GM23338 (cell line): Measurements from ENCODE around the gene RPL36A.
A peak's percentile ranks its signal among the peaks of the same experiment; 100 is the strongest.

Experiments used
- CREB1 ChIP-seq: fragments of 250-450 bp; sonication (Bioruptor Pico); IDR thresholded peaks from 2 replicates; pipeline ENCODE4 v1.5.0; 2020; ENCODE audit warnings: low read depth, mild to moderate bottlenecking, moderate library complexity
- CTCF ChIP-seq, 2 experiments: fragments of 200-600 bp in 1 of 2; sonication (generic) in 1 of 2; conservative IDR thresholded peaks; 2 replicates each; pipeline versions ENCODE4 v1.5.1 to v1.6.1; 2016 to 2017; ENCODE audit warnings: antibody characterized with exemption in 2 of 2, low read depth in 2 of 2, mild to moderate bottlenecking in 2 of 2, moderate library complexity in 1 of 2
- EZH2 ChIP-seq: fragments of 200-600 bp; sonication (generic); IDR thresholded peaks from one replicate; pipeline ENCODE4 v1.8.0; 2017; ENCODE audit warnings: antibody characterized with exemption, mild to moderate bottlenecking, low read depth; ENCODE audit not compliant: unreplicated experiment
- EZH2phosphoT487 ChIP-seq: fragments of 200-600 bp; sonication (generic); IDR thresholded peaks from one replicate; pipeline ENCODE4 v1.8.1; 2018; ENCODE audit warnings: antibody characterized with exemption; ENCODE audit not compliant: unreplicated experiment
- NANOG ChIP-seq: IDR thresholded peaks from 2 replicates; pipeline ENCODE4 v1.6.1; 2016; ENCODE audit warnings: antibody characterized with exemption, borderline replicate concordance
- POLR2AphosphoS5 ChIP-seq: IDR thresholded peaks from 2 replicates; pipeline ENCODE4 v1.6.1; 2016; ENCODE audit warnings: antibody characterized with exemption, low read depth
- STAT1 ChIP-seq: IDR thresholded peaks from one replicate; pipeline ENCODE4 v1.6.1; 2016; ENCODE audit warnings: antibody characterized with exemption; ENCODE audit not compliant: unreplicated experiment
- ZNF114 ChIP-seq: fragments of 250-450 bp; sonication (Bioruptor Pico); IDR thresholded peaks from 2 replicates; pipeline ENCODE4 v1.5.0; 2020; ENCODE audit warnings: mild to moderate bottlenecking, moderate library complexity
- ZNF331 ChIP-seq: fragments of 250-450 bp; sonication (Bioruptor Pico); IDR thresholded peaks from 2 replicates; pipeline ENCODE4 v1.5.0; 2020; ENCODE audit warnings: low read depth, mild to moderate bottlenecking, moderate library complexity
- TF ChIP-seq, protein P1 (sequence below): IDR thresholded peaks from 2 replicates; pipeline ENCODE4 v1.6.1; 2016; ENCODE audit warnings: antibody characterized with exemption
- TF ChIP-seq, protein P2 (sequence below): IDR thresholded peaks from one replicate; pipeline ENCODE4 v1.6.1; 2018; ENCODE audit warnings: antibody characterized with exemption; ENCODE audit not compliant: unreplicated experiment

DNA sequence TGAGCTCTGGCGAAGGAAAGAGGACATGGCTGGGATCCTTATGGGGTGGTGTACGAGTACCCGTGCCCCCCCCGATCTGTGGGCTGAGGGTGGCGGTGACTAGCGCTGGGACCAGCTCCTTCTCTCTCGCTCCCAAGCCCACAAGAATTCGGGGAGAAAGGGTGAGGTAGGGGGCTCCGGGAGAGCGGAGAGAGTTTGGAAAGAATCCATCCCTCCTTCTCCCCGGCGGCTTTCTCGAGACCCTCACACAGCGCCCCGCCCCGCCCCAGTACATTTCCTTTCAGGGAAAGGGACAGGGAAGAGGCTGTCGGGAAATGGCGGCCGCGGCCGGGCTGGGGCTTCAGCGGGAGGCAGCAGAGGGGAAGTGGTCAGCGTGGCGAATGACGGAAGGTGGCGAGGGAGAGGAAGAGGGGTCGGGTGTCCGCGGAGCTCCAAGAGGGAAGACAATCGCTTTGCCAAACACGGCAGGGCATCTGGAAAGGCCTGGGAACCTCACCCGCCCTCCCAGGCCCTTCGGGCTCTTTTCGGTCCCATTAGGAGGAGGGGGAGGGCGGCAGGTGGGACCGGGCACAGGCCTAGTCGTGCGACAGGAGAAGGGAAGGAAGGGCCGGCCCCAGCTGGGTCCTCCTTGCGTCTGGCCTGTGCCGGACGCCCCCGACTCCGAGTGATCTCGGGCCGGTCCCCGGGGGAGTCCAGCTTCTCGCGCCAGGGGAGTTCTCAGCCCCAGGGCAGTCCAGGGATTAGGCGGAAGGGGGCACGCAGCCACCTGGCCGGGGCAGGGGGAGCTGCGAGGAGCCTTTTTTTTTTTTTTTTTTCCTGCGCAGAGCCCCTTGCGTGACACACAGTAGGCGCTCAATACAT, 27.4 kb downstream of the RPL36A start:
- TF ChIP-seq CTCF (conservative IDR thresholded peaks at IDR 0.05; ENCODE audit: low read depth in 2 of 2): no peak
- TF ChIP-seq EZH2phosphoT487: no peak
- TF ChIP-seq CREB1 (CRISPR knock-in tag): no peak
- peak; percentile 55 for TF ChIP-seq POLR2AphosphoS5
- TF ChIP-seq, protein P1, sequence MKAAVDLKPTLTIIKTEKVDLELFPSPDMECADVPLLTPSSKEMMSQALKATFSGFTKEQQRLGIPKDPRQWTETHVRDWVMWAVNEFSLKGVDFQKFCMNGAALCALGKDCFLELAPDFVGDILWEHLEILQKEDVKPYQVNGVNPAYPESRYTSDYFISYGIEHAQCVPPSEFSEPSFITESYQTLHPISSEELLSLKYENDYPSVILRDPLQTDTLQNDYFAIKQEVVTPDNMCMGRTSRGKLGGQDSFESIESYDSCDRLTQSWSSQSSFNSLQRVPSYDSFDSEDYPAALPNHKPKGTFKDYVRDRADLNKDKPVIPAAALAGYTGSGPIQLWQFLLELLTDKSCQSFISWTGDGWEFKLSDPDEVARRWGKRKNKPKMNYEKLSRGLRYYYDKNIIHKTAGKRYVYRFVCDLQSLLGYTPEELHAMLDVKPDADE: no peak
- TF ChIP-seq EZH2: no peak
- no peak for TF ChIP-seq ZNF114 (CRISPR knock-in tag)
- TF ChIP-seq ZNF331 (CRISPR knock-in tag): no peak
- no peak for TF ChIP-seq STAT1
- TF ChIP-seq, protein P2, sequence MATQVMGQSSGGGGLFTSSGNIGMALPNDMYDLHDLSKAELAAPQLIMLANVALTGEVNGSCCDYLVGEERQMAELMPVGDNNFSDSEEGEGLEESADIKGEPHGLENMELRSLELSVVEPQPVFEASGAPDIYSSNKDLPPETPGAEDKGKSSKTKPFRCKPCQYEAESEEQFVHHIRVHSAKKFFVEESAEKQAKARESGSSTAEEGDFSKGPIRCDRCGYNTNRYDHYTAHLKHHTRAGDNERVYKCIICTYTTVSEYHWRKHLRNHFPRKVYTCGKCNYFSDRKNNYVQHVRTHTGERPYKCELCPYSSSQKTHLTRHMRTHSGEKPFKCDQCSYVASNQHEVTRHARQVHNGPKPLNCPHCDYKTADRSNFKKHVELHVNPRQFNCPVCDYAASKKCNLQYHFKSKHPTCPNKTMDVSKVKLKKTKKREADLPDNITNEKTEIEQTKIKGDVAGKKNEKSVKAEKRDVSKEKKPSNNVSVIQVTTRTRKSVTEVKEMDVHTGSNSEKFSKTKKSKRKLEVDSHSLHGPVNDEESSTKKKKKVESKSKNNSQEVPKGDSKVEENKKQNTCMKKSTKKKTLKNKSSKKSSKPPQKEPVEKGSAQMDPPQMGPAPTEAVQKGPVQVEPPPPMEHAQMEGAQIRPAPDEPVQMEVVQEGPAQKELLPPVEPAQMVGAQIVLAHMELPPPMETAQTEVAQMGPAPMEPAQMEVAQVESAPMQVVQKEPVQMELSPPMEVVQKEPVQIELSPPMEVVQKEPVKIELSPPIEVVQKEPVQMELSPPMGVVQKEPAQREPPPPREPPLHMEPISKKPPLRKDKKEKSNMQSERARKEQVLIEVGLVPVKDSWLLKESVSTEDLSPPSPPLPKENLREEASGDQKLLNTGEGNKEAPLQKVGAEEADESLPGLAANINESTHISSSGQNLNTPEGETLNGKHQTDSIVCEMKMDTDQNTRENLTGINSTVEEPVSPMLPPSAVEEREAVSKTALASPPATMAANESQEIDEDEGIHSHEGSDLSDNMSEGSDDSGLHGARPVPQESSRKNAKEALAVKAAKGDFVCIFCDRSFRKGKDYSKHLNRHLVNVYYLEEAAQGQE: no peak
- no peak for TF ChIP-seq NANOG
